Esophagus squamous epithelium (tissue), 4 donors: ENCODE measurements around the gene CALHM3.

ENCODE experiments used
- POLR2A ChIP-seq, 4 donors: fragments of 450-650 bp; IDR thresholded peaks; one replicate each; pipeline ENCODE4 v1.6.1; 2017; ENCODE audit warnings: antibody characterized with exemption in 4 of 4, mild to moderate bottlenecking in 4 of 4, moderate library complexity in 3 of 4
- TF ChIP-seq, protein P1 (sequence below), 6 experiments: fragments of 450-650 bp in 4 of 6; fragments of 200-600 bp in 2 of 6; sonication (generic) in 2 of 6; IDR thresholded peaks; one replicate each; pipeline ENCODE4 v1.5.1; 2016 to 2019; ENCODE audit warnings: antibody characterized with exemption in 6 of 6, mild to moderate bottlenecking in 4 of 6, moderate library complexity in 4 of 6

DNA sequence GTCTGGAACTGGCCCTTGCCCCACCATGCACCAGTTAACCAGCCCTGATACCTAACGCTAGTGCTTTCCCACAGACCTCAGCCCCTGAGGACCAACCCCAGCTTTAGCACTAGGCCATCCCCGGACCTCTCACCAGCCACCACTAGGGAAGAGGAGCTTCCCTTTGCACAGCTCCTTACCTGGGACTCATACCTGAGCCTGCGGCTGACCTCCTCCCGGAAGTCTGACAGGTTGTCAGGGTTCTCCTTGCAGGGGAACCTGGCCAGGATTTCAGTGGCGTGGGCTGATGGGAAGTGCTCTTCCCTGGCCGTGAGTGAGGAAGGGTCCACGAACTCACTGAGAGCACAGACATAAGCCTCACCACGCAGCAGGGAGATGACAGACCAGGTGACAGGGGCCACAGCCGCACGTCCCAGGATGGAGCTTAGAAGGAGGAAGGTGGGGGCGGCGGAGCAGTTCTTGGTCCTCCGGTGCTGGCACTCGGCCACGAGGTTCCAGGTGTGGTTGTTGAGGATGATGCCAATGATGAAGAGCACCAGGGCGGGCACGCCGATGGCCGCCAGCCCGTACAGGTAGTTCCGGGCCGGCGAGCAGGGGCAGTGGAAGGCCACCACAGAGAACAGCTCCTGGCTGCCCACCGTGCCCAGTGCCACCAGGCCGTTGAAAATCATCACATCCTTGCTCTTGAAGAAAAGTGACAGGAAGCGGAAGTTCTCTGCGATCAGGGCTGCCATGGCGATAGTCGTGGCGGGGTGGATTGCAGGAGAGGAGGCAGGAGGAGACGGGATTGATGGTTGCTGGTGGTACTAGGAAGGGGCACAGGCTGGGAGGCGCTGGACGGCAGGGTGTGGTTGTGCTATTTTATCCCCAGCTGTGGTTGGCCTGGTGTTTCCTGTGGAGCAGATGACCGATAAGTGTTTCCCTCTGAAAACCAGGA lies 29.6 kb downstream of the CALHM3 start:
- TF ChIP-seq, protein P1, sequence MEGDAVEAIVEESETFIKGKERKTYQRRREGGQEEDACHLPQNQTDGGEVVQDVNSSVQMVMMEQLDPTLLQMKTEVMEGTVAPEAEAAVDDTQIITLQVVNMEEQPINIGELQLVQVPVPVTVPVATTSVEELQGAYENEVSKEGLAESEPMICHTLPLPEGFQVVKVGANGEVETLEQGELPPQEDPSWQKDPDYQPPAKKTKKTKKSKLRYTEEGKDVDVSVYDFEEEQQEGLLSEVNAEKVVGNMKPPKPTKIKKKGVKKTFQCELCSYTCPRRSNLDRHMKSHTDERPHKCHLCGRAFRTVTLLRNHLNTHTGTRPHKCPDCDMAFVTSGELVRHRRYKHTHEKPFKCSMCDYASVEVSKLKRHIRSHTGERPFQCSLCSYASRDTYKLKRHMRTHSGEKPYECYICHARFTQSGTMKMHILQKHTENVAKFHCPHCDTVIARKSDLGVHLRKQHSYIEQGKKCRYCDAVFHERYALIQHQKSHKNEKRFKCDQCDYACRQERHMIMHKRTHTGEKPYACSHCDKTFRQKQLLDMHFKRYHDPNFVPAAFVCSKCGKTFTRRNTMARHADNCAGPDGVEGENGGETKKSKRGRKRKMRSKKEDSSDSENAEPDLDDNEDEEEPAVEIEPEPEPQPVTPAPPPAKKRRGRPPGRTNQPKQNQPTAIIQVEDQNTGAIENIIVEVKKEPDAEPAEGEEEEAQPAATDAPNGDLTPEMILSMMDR (IDR thresholded peaks at IDR 0.05) = peak in 1 of 6 experiments; percentile 3
- TF ChIP-seq POLR2A (IDR thresholded peaks at IDR 0.05) = no peak
